Muscle layer of colon (tissue), 2 donors: ENCODE measurements around the gene CCNK.

Experiments
- H3K27ac ChIP-seq: one replicate; pipeline ENCODE4 v1.7.0; 2013; ENCODE audit warnings: low read depth, mild to moderate bottlenecking, low read length, moderate library complexity
- H3K27me3 ChIP-seq, 2 donors: one replicate each; pipeline ENCODE4 v1.7.0; 2013; ENCODE audit warnings: low read length in 2 of 2, mild to moderate bottlenecking in 2 of 2; ENCODE audit not compliant: insufficient read depth in 2 of 2, control insufficient read depth in 1 of 2
- H3K36me3 ChIP-seq: one replicate; pipeline ENCODE4 v1.7.0; 2013; ENCODE audit warnings: mild to moderate bottlenecking, low read length; ENCODE audit not compliant: insufficient read depth
- H3K4me1 ChIP-seq: one replicate; pipeline ENCODE4 v1.7.0; 2013; ENCODE audit warnings: mild to moderate bottlenecking, low read length; ENCODE audit not compliant: insufficient read depth
- H3K4me3 ChIP-seq, 2 donors: one replicate each; pipeline ENCODE4 v1.7.0; 2013; ENCODE audit warnings: low read length in 2 of 2, low read depth in 1 of 2, mild to moderate bottlenecking in 1 of 2, moderate library complexity in 1 of 2
- H3K9ac ChIP-seq: one replicate; pipeline ENCODE4 v1.7.0; 2013; ENCODE audit warnings: low read length
- H3K9me3 ChIP-seq: one replicate; pipeline ENCODE4 v1.7.0; 2013; ENCODE audit warnings: mild to moderate bottlenecking, low read length
- donor health status: abdominal sarcoma.
- donor health status: Adenocarcinoma of cecum.

CCNK gene

DNA sequence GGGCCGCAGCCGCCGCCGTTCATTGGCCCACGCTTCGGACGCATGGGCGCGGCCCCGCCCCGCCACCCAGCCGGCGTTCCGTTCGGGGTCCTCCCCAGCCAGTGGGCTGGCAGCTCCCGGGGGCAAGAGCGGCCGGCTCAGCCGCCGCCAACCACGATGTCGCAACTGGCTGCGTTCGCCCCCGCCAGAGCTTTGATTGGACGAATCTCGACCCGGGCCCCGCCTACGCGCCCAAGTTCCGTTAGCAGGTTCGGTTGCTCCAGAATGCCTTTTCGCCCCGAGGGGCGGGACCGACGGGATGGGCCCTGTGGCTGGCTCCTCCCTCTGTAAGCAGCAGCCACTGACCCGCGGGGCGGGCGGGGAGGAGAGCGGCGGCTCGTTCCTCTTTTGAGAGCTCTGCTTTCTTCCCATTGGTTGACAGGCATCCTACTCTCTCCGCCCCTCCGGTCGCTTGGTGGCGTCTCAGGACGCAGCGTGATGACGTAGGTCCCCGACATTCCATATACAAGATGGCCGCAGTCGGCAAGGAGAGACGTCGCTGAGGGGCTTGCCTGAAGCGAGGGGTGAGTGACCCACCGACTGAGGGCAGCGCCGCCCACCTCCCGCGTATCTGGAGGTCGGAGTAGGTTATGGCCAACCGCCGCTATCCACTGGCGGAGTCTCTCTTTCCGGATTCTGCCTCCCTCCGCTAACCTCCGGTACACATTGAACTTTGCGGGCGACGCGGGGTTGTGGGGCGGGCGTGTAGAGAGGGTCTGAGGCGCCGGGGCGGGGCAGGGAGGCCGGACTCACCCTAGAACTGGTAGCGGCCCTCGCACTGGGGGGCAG is at the start of gene CCNK:
Gene CCNK (plus strand): TSS at position 493 of the 828 bp plus-strand sequence. CDS start 11,269 bp downstream, outside the sequence.
- Histone ChIP-seq H3K36me3 (no peaks in the 10 kb centered on the region), H3K27ac (peak within 1 kb of the TSS; percentile 79), H3K4me1 (peaks cover 36% of the 10 kb centered on the region), H3K9me3 (no peaks in the 10 kb centered on the region), H3K27me3 (no peaks in the 10 kb centered on the region), H3K4me3 (peak within 1 kb of the TSS; percentile 87 to 100), H3K9ac (peak within 1 kb of the TSS; percentile 93)

DNA sequence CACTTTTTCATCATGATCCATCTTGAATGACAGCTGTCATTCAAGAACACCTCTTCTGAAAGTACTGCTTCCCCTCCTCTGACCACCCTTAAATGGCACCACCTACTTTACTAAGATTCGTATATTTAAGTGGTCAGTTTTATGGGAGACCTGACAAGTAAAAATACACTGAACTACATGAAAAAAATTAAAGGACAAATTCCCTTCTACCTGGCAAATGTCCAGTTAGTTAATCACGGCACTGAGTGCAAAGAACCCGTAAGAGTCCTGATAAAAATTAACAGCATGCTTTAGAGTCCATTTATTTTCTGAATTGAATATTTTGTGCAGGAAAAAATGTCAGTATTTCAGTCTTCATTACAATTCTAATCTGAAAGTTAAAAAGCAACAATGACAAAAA is 49.2 kb upstream of the CCNK start:
- H3K36me3 ChIP-seq: peaks cover 15% of the 10 kb centered on the region
- no peaks in the 10 kb centered on the region for H3K4me1 ChIP-seq
- H3K27me3 ChIP-seq: no peaks in the 10 kb centered on the region
- H3K27ac ChIP-seq: no peak overlapping the region
- no peak overlapping the region for H3K4me3 ChIP-seq
- H3K9ac ChIP-seq: no peak overlapping the region
- H3K9me3 ChIP-seq: no peaks in the 10 kb centered on the region

DNA sequence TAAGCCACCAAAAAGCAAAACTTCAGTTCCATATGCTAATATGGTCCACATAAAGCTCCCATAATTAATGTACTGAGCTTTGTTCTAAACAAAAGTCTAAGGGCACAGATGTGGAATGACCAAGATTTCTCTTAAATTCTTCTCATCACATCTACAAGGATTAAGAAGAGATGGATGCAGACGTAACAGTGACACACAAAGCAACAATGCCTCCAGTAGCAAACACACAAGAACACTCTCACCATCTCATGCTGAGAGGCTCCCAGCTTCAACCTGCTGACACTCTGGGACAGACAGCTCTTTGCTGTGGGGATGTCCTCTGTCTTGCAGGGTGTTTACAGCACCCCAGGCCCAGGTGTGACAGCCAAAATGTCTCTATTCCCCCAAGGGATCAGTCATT is 48.7 kb upstream of the CCNK start:
- Histone ChIP-seq H3K27ac (no peak overlapping the region), H3K36me3 (peaks cover 14% of the 10 kb centered on the region), H3K27me3 (no peaks in the 10 kb centered on the region), H3K4me1 (no peaks in the 10 kb centered on the region), H3K4me3 (no peak overlapping the region), H3K9me3 (no peaks in the 10 kb centered on the region), H3K9ac (no peak overlapping the region)

DNA sequence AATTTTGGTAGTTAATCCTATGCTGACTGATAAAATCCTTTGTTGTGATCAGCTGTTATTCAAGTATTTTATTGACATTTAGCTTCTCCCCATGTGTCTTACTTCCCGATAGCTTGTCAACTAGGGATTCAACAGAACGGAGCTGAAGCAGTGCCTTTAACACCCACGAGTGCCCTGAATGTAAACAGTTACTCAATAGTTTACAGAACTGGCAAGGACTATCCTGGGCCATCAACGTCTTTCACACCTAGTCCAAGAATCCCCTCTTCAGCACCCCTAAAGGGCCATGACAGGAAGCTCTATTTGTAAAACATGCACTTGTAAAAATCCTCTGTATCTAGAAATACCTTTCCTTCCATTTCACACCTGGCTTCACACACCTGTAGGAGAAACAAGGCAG is 45.9 kb upstream of the CCNK start:
- no peaks in the 10 kb centered on the region for H3K4me1 ChIP-seq
- no peaks in the 10 kb centered on the region for H3K9me3 ChIP-seq
- H3K9ac ChIP-seq: no peak overlapping the region
- H3K36me3 ChIP-seq: peaks cover 10% of the 10 kb centered on the region
- no peak overlapping the region for H3K27ac ChIP-seq
- H3K27me3 ChIP-seq: no peaks in the 10 kb centered on the region
- H3K4me3 ChIP-seq: no peak overlapping the region

DNA sequence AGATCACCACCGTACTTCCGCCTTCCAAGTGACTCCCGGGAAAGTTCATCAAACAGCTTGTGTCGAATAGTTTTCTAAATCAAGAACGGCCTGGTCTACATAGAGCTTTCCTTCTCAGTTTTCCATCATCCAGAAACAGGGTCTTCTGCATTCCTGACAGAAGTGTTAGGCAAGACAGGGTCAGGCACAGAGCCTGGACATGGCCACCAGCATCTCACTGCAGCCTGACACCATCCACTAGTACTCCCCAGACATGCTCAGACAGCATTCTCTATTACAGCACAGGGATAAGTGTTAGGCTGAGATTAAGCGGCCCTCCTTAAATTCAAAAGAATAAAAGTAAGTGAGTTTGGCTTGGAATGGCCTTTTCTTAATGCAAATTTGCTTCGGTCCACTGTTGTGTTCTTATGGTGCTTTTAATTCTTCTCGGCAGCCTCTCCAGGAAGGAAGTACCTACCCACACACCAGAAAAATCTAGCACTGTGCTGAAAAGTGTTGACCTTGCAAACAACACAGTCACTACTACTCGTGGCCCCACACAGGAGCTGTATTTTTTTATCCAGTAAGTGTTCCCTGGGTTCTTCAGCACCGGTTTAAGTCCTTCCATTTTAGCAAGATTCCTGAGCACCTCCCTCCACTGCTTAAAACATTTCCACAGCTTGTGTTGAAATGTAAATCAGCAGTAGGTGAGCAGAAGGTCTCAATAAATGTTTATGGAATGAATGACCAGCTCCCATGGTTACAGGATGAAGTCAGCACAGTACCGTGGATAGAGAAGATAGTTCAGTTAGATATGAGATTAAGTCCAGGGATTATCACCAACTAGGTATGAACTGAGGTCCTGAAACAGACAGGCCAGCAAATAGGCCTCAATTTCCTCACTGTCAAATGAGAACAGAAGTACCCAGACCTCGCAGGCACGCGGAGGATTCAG is 44.7 kb upstream of the CCNK start:
- Histone ChIP-seq H3K4me3 (no peak overlapping the region), H3K27me3 (no peaks in the 10 kb centered on the region), H3K4me1 (no peaks in the 10 kb centered on the region), H3K27ac (no peak overlapping the region), H3K36me3 (peaks cover 12% of the 10 kb centered on the region), H3K9ac (no peak overlapping the region), H3K9me3 (no peaks in the 10 kb centered on the region)

DNA sequence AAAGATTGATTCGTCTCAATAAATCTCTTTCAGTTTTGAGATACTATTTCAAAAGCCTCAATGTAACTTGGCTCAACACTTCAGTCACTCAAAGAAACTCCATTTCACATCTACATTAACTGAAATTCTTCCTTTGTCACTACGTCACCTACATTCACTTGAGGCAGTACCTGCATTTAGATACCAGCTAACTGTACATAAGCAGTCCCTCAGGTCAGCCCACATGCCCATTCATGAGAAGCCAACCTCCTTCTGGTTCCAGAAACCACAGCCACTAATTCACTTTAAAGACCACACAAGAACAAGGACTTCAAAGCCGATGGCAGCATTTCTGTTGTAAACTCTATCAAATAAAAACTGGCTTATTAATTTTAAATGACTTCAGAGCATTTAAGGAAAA is 43.5 kb upstream of the CCNK start:
- Histone ChIP-seq H3K9me3 (no peaks in the 10 kb centered on the region), H3K4me1 (no peaks in the 10 kb centered on the region), H3K4me3 (no peak overlapping the region), H3K27me3 (no peaks in the 10 kb centered on the region), H3K36me3 (peaks cover 19% of the 10 kb centered on the region), H3K9ac (no peak overlapping the region), H3K27ac (no peak overlapping the region)

DNA sequence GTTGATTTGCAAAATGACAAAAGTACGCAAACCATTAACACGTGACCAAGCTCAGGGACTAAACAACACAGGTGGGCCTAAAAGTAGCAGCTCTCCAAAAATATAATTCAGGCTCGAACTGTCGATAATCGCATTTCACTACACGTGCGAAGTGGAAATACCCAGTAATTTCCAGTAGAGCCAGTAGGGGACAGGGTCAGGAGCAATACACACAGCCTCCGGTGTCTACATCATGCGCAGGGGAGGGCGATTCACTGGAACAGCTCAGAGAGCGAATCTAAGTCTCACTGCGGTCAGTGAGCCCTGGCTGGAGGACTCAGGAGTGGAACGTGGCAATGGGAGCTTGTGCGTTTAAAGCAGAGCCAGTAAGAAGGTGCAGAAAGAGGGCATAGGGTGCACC is 40.9 kb upstream of the CCNK start:
- Histone ChIP-seq H3K9me3 (no peaks in the 10 kb centered on the region), H3K27ac (no peak overlapping the region), H3K27me3 (no peaks in the 10 kb centered on the region), H3K9ac (no peak overlapping the region), H3K4me3 (no peak overlapping the region), H3K4me1 (no peaks in the 10 kb centered on the region), H3K36me3 (peaks cover 22% of the 10 kb centered on the region)

DNA sequence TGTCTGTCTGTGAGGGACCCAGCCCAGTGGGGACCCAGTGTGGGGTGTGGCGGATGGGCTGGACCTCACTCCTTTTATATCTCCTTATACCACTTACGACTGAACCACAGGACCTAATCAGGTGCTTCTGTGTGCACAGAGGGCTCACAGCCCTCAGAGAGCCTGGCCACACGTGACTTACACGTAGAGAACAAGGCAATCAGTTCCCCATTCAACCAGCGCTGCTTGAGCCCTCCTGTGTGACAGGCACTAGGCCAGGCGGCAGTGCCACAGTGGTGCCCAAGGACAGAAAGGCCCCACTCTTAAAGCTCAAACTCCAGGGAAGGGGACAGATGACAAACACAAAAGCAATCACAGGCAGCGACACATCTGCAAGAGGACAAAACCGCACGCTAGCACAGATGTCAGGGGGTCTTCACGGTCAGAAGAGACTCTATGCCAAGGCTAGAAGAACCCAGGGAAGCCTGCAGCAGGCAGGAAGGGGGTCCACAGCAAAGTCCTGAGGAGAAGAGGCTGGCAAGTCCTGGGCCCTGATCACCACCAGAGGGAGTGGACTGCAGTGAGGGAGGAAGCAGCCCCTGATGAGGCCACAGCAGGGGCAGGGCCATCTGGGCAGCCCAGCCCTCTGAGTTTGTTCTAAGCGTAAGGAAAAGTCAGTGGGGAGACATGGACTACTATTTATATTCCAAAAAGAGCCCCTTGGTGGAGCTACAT is 39.9 kb upstream of the CCNK start:
- no peaks in the 10 kb centered on the region for H3K9me3 ChIP-seq
- H3K9ac ChIP-seq: no peak overlapping the region
- no peak overlapping the region for H3K27ac ChIP-seq
- H3K4me1 ChIP-seq: no peaks in the 10 kb centered on the region
- H3K36me3 ChIP-seq: peaks cover 25% of the 10 kb centered on the region
- no peak overlapping the region for H3K4me3 ChIP-seq
- no peaks in the 10 kb centered on the region for H3K27me3 ChIP-seq

DNA sequence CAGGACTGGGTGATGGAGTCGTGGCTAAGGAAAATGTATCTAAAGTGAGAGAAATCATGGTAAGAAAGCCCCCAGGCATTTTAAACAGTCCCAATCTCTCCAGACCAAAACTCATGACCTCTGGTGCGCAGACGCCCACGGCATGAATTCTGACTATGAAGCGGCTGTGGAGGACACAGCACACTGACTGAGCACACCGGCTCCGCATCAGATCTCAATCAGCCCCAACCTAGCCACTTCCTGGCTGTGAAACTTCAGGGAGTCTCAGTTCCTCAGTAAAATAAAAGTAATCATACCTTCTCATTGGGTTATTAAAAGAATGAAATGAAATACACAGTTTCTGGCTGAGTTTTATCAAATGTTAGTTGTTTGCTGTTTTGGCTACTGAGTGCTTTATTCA is 39.3 kb upstream of the CCNK start:
- Histone ChIP-seq H3K27me3 (no peaks in the 10 kb centered on the region), H3K4me3 (no peak overlapping the region), H3K9ac (no peak overlapping the region), H3K36me3 (peaks cover 25% of the 10 kb centered on the region), H3K4me1 (no peaks in the 10 kb centered on the region), H3K27ac (no peak overlapping the region), H3K9me3 (no peaks in the 10 kb centered on the region)

DNA sequence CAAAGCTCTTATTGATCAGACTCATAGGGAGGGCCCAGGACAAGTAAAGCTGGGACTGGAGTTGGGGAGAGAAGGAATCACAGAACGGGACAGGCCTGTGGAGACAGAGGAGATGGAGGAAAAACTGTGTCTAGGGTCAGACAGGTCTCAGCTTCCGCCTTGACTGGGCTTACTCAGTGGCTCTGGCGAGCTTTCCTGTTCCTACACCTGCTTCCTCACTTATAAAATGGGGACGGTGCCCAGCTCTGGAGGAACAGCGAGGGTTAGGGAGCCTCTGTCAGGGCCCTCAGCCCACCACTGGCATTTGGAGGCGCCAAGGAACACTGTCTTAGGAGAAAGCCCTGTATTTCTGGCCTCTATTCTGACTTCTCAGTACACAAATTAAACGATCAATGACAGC is 35.3 kb upstream of the CCNK start:
- peaks cover 28% of the 10 kb centered on the region for H3K36me3 ChIP-seq
- H3K9ac ChIP-seq: no peak overlapping the region
- H3K27me3 ChIP-seq: no peaks in the 10 kb centered on the region
- no peak overlapping the region for H3K4me3 ChIP-seq
- no peaks in the 10 kb centered on the region for H3K9me3 ChIP-seq
- H3K27ac ChIP-seq: no peak overlapping the region
- no peaks in the 10 kb centered on the region for H3K4me1 ChIP-seq

DNA sequence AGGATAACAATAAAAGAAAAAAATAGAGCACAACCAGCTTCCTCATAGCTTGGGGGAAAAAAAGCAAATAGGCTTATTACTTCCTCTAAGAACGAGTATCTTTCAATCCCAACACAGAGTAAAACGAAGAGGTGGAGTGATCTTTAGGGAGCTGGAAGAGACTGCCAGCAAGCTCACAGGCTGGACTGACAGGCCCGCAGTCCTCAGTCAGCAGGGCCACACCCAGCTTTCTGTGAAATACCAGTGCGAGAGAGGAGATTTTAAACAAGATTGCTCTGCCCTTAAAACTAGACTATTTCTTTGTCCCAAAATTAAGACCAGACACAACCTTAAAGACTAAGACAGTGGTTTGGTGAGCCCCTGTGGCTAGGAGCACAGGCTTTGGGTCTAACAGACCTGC is 33.5 kb upstream of the CCNK start:
- peaks cover 21% of the 10 kb centered on the region for H3K36me3 ChIP-seq
- H3K9ac ChIP-seq: no peak overlapping the region
- no peaks in the 10 kb centered on the region for H3K27me3 ChIP-seq
- no peak overlapping the region for H3K4me3 ChIP-seq
- no peaks in the 10 kb centered on the region for H3K9me3 ChIP-seq
- no peaks in the 10 kb centered on the region for H3K4me1 ChIP-seq
- H3K27ac ChIP-seq: no peak overlapping the region
